GM12875 (cell line): ENCODE measurements around the gene MDFIC.

Source experiments
- H3K4me3 ChIP-seq: one replicate; pipeline ENCODE4 v1.5.1; 2011; ENCODE audit warnings: low read depth, low read length, control low read depth
- CTCF ChIP-seq: IDR thresholded peaks from 2 replicates; pipeline ENCODE4 v1.5.1; 2011; ENCODE audit warnings: low read depth, mild to moderate bottlenecking, control low read depth, inconsistent platforms, low read length, moderate library complexity, borderline replicate concordance; ENCODE audit not compliant: insufficient read depth

The MDFIC gene

GRCh38 chr7:115058726-115059125, 136.8 kb downstream of the MDFIC start:
- no peak overlapping the region for H3K4me3 ChIP-seq
- no peak for TF ChIP-seq CTCF

- no peak overlapping the region for H3K4me3 ChIP-seq
- TF ChIP-seq CTCF = no peak
Observed at GRCh38 chr7:115059321-115059720, 137.4 kb downstream of the MDFIC start.

GRCh38 chr7:115060095-115060870, 138.4 kb downstream of the MDFIC start:
- no peak for TF ChIP-seq CTCF
- H3K4me3 ChIP-seq = no peak overlapping the region

GRCh38 chr7:115066050-115066449, 144.2 kb downstream of the MDFIC start:
- H3K4me3 ChIP-seq = no peak overlapping the region
- TF ChIP-seq CTCF = no peak

- TF ChIP-seq CTCF = no peak
- no peak overlapping the region for H3K4me3 ChIP-seq
Observed at GRCh38 chr7:115066634-115067033, 144.7 kb downstream of the MDFIC start.

GRCh38 chr7:115068220-115068619, 146.3 kb downstream of the MDFIC start:
- no peak for TF ChIP-seq CTCF

More at GRCh38 chr7:115068220-115068619, 146.3 kb downstream of the MDFIC start:
- H3K4me3 ChIP-seq = no peak overlapping the region
